Gastrocnemius medialis (tissue), 4 donors: ENCODE data around the gene KANK2. TPM values are rescaled to one million over a fixed set of nuclear protein-coding genes. Genes with fewer than 3 reads are reported as not detected.
"Not testable (repeated sequence)": the region's sequence is repeated elsewhere in the genome, so short reads cannot be mapped to it uniquely, and the experiment has no call there.

ENCODE experiments used
- ATAC-seq, 2 donors: fragments of 150-250 bp; one replicate each; pipeline ENCODE4 v1.9.1; 2016
- DNase-seq, 2 donors: peaks; one replicate each; pipeline ENCODE4 v3.0.0-alpha.2; 2019
- H3K27ac ChIP-seq, 4 donors: fragments of 200-600 bp; sonication (generic); 1 replicate in 1 of 4; 2 replicates in 3 of 4; pipeline ENCODE4 v1.5.1; 2016 to 2018; ENCODE audit warnings: mild to moderate bottlenecking in 2 of 4, moderate library complexity in 1 of 4
- H3K27me3 ChIP-seq, 3 donors: fragments of 200-600 bp; sonication (generic) in 2 of 3; 1 replicate in 1 of 3; 2 replicates in 2 of 3; pipeline versions ENCODE4 v1.5.1 to v1.6.0; 2016 to 2019; ENCODE audit warnings: mild to moderate bottlenecking in 1 of 3, moderate library complexity in 1 of 3
- H3K36me3 ChIP-seq, 2 donors: fragments of 200-600 bp; sonication (generic) in 1 of 2; one replicate each; pipeline ENCODE4 v1.5.1; 2017 to 2018
- H3K4me1 ChIP-seq, 2 donors: fragments of 200-600 bp; sonication (generic) in 1 of 2; one replicate each; pipeline ENCODE4 v1.5.1; 2016 to 2017; ENCODE audit warnings: mild to moderate bottlenecking in 2 of 2
- H3K4me3 ChIP-seq, 4 donors: fragments of 200-600 bp; sonication (generic) in 3 of 4; 1 replicate in 1 of 4; 2 replicates in 3 of 4; pipeline ENCODE4 v1.5.1; 2016 to 2019; ENCODE audit warnings: mild to moderate bottlenecking in 2 of 4
- H3K9me3 ChIP-seq, 3 donors: fragments of 200-600 bp; sonication (generic) in 2 of 3; 1 replicate in 1 of 3; 2 replicates in 2 of 3; pipeline ENCODE4 v1.5.1; 2016 to 2019
- POLR2A ChIP-seq, 2 donors: fragments of 450-650 bp; IDR thresholded peaks; one replicate each; pipeline ENCODE4 v1.6.1; 2017; ENCODE audit warnings: antibody characterized with exemption in 2 of 2, mild to moderate bottlenecking in 2 of 2, moderate library complexity in 2 of 2
- in situ Hi-C, 4 donors: fragments of 200-750 bp; cut with MboI; loops; one replicate each; pipeline versions ENCODE4 v1.15.0 to v1.8.0; 2017; ENCODE audit warnings: low sequenced_read_pairs in 4 of 4
- intact Hi-C: fragments of 100-400 bp; cut with DNase I; formaldehyde crosslinking; loops from one replicate; pipeline ENCODE4 v1.15.1; 2023; ENCODE audit warnings: low total_unique reads
- total RNA-seq, 4 donors: library from RNA; depleted of rRNA; stranded (reverse); fragments of >200 nt; gene quantifications; one replicate each; pipeline versions ENCODE4 v1.1.0 to v1.2.3, GENCODE V29; 2016
- TF ChIP-seq, protein P1 (sequence below), 5 experiments: fragments of 450-650 bp in 3 of 5; fragments of 200-600 bp in 2 of 5; sonication (generic) in 2 of 5; IDR thresholded peaks in 4 of 5; conservative IDR thresholded peaks in 1 of 5; 1 replicate in 4 of 5; 2 replicates in 1 of 5; pipeline ENCODE4 v1.5.1; 2016 to 2019; ENCODE audit warnings: antibody characterized with exemption in 5 of 5, mild to moderate bottlenecking in 3 of 5, moderate library complexity in 3 of 5

KANK2 gene
- total RNA-seq, 4 donors from 2014 or later = 37.7 to 192 (median 149) TPM

DNA sequence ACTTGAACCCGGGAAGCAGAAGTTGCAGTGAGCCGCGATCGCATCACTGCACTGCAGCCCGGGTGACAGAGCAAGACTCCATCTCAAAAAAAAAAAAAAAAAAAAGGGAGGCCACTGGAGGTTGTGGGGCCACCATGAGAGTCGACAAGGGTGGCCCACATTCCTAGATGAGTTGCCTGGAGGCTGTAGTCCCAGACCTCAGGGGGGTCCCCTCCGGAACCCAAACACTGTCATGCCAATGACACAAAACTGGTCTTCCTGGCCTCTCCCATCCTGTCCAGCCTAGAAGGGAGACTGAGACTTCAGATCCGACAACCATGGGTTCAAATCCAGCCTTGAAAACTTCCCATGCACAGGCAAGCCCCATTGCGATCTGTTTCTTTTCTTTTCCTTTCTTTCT, 56.4 kb downstream of the KANK2 start:
- intact Hi-C loops = no loop called here
- TF ChIP-seq, protein P1, sequence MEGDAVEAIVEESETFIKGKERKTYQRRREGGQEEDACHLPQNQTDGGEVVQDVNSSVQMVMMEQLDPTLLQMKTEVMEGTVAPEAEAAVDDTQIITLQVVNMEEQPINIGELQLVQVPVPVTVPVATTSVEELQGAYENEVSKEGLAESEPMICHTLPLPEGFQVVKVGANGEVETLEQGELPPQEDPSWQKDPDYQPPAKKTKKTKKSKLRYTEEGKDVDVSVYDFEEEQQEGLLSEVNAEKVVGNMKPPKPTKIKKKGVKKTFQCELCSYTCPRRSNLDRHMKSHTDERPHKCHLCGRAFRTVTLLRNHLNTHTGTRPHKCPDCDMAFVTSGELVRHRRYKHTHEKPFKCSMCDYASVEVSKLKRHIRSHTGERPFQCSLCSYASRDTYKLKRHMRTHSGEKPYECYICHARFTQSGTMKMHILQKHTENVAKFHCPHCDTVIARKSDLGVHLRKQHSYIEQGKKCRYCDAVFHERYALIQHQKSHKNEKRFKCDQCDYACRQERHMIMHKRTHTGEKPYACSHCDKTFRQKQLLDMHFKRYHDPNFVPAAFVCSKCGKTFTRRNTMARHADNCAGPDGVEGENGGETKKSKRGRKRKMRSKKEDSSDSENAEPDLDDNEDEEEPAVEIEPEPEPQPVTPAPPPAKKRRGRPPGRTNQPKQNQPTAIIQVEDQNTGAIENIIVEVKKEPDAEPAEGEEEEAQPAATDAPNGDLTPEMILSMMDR (IDR thresholded peaks at IDR 0.05 in 4 of 5, conservative IDR thresholded peaks at IDR 0.05 in 1 of 5) = no peak
- no peak for TF ChIP-seq POLR2A (IDR thresholded peaks at IDR 0.05)
- DNase-seq (no peak), ATAC-seq (no peak)
- H3K4me1 ChIP-seq = peaks cover 31 to 53% of the 10 kb centered on the region in 2 donors
- in situ Hi-C loops = no loop called here
- H3K27me3 ChIP-seq = no peaks in the 10 kb centered on the region
- no peaks in the 10 kb centered on the region for H3K9me3 ChIP-seq
- no peak overlapping the region for H3K4me3 ChIP-seq
- H3K27ac ChIP-seq = no peak overlapping the region
- no peaks in the 10 kb centered on the region for H3K36me3 ChIP-seq

DNA sequence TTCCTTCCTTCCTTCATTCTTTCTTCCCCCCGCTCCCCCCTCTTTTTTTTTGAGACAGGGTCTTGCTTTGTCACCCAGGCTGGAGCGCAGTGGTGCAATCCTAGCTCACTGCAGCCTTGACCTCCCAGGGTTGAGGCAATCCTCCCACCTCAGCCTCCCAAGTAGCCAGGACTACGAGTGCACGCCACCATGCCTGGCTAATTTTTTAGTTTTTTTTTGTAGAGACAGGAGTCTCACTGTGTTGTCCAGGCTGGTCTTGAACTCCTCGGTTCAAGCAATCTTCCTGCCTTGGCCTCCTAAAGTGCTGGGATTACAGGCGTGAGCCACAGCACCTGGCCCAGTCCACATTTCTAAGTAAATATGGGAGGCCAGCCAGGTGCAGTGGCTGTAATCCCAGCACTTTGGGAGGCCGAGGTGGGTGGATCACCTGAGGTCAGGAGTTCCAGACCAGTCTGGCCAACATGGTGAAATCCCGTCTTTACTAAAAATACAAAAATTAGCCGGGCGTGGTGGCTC, 57.3 kb downstream of the KANK2 start:
- H3K4me3 ChIP-seq, in situ Hi-C loops, H3K36me3 ChIP-seq, H3K9me3 ChIP-seq, intact Hi-C loops, DNase-seq, ATAC-seq, H3K27me3 ChIP-seq: not testable (repeated sequence)
- Histone ChIP-seq H3K27ac (peak overlapping the region; percentile 72 to 84 (median 79)), H3K4me1 (peaks cover 31 to 53% of the 10 kb centered on the region in 2 donors)

DNA sequence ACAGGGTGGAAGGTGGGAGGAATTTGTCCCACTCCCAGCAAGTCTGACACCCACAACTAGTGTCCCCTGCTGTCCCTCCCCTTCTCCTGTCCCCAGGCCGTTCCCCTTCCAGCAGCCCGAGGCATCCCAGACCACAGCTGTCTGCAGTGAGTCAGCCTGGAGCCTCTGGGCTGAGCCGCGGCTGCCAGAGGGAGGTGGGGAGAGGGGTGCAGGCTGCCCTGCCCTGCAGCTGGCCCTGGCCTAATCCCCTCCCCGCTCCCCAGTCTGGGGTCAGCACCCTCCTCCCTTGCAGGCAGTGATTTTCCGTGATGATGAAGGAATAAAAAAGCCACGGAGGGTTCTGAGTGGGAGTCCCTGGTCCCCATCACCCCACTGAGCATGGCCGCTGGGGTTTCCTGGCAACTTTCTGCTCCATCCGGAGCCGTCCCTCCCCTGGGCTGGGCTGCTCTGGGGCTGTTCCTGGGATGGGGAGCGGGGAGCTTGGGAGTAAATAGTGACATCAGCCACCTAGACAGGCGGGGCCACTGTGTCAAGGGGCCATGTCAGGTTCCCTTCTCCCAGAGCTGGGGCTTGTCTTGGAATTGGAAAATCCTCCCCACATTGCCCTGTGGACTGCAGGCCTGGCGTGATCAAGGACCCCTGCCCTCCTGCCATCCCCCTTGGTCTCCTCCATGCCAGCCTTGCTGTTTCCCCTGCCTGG, 58.6 kb downstream of the KANK2 start:
- Histone ChIP-seq H3K9me3 (no peaks in the 10 kb centered on the region), H3K4me3 (peak overlapping the region in 2 of 4 donors; percentile 29 to 43), H3K27me3 (no peaks in the 10 kb centered on the region), H3K27ac (peak overlapping the region; percentile 72 to 84 (median 79)), H3K4me1 (peaks cover 31 to 49% of the 10 kb centered on the region in 2 donors), H3K36me3 (no peaks in the 10 kb centered on the region)
- intact Hi-C loops = loop anchor here (10.0 kb wide), 2 partner anchors 204 to 446 kb away; no protein-coding TSS in a partner anchor
- DNase-seq (peak; percentile 56 to 74), ATAC-seq (peak; percentile 41 to 48)
- TF ChIP-seq, protein P1 (IDR thresholded peaks at IDR 0.05 in 4 of 5, conservative IDR thresholded peaks at IDR 0.05 in 1 of 5) = no peak
- TF ChIP-seq POLR2A (IDR thresholded peaks at IDR 0.05) = peak in 1 of 2 donors; percentile 19
- in situ Hi-C loops = loop anchor here in 3 of 4 donors (5.0 to 10.0 kb wide), 3 partner anchors 64 to 194 kb away; no protein-coding TSS in a partner anchor

DNA sequence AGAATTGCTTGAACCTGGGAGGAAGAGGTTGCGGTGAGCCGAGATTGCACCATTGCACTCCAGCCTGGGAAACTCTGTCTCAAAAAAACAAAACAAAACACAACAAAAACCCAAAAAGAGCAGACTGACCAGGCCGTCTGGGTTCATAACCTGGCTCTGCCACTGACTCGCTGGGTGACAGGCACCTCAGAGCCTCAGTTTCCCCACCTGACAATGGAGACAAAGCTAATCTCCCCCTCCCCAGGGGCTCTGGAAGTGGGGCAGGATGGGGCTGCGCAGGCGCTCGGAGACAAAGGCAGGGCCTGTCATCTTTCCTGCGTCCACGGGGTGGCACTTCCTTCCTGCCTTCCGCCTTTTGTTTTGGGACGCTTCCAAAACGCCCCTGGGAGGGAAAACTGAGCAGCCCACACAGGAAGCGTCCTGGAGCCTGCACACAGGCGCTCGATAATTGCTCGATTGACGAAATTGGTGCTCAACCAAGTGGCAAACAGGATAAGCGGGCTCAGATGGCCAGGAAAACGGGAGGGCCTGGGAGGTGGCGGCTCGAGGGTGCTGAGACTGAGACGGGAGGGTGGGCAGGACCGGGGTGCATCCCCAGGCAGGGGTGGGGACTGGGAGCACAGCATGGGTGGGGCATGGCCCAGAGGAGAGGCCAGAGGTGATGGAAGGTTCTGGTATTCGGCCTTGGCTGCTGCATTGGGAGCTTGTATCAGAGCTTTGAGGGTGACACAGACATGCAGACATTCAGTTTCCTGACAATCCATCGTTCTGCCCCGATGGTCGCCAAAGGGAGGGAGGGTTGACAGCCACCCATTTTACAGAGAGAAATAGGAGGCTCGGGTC, 59.6 kb downstream of the KANK2 start:
- DNase-seq = peak; percentile 60 to 72
- no peaks in the 10 kb centered on the region for H3K36me3 ChIP-seq
- peak overlapping the region; percentile 72 to 84 (median 79) for H3K27ac ChIP-seq
- intact Hi-C loops (loop anchor here (1.0 to 10.0 kb wide), 3 partner anchors 66 to 447 kb away; no protein-coding TSS in a partner anchor), in situ Hi-C loops (loop anchor here in 3 of 4 donors (5.0 to 10.0 kb wide), 3 partner anchors 65 to 193 kb away; no protein-coding TSS in a partner anchor)
- peak; percentile 57 for ATAC-seq
- H3K4me1 ChIP-seq = peaks cover 21 to 39% of the 10 kb centered on the region in 2 donors
- peak overlapping the region; percentile 29 to 53 (median 46) for H3K4me3 ChIP-seq
- no peaks in the 10 kb centered on the region for H3K9me3 ChIP-seq
- no peaks in the 10 kb centered on the region for H3K27me3 ChIP-seq
- no peak for TF ChIP-seq POLR2A (IDR thresholded peaks at IDR 0.05)
- TF ChIP-seq, protein P1 (IDR thresholded peaks at IDR 0.05 in 4 of 5, conservative IDR thresholded peaks at IDR 0.05 in 1 of 5) = peak; percentile 87 to 93 (median 89)
